PFSK-1 (cell line): ENCODE results near the gene HLA-DPA1.

Experiments used
- FOXP2 ChIP-seq: optimal IDR thresholded peaks from 2 replicates; pipeline ENCODE3; 2011; ENCODE audit warnings: borderline replicate concordance, control low read depth, inconsistent platforms; ENCODE audit not compliant: insufficient read depth; ENCODE audit errors: extremely low read length, extremely low read depth
- POLR2AphosphoS5 ChIP-seq: IDR thresholded peaks from 2 replicates; pipeline ENCODE4 v1.6.1; 2012; ENCODE audit warnings: low read depth, mild to moderate bottlenecking, control low read depth, low read length, moderate library complexity
- REST ChIP-seq, 2 experiments: IDR thresholded peaks; 2 replicates each; pipeline versions ENCODE4 v1.6.1 to v1.8.0; 2011 to 2012; ENCODE audit warnings: low read depth in 2 of 2, low read length in 2 of 2, control low read depth in 1 of 2, inconsistent platforms in 1 of 2, mild to moderate bottlenecking in 1 of 2, moderate library complexity in 1 of 2; ENCODE audit not compliant: insufficient read depth in 1 of 2
- SIN3A ChIP-seq: IDR thresholded peaks from 2 replicates; pipeline ENCODE4 v1.6.1; 2012; ENCODE audit warnings: mild to moderate bottlenecking, low read length, moderate library complexity, borderline replicate concordance; ENCODE audit not compliant: insufficient read depth
- TAF1 ChIP-seq: IDR thresholded peaks from 2 replicates; pipeline ENCODE4 v1.6.1; 2012; ENCODE audit warnings: low read length, control low read depth, borderline replicate concordance; ENCODE audit not compliant: insufficient read depth

The HLA-DPA1 gene

GRCh38 chr6:33030245-33030644 lies 43.2 kb downstream of the HLA-DPA1 start:
- TF ChIP-seq FOXP2 (no peak), REST (IDR thresholded peaks at IDR 0.05; ENCODE audit: insufficient read depth in 1 of 2, low read depth in 2 of 2, low read length in 2 of 2) (no peak), TAF1 (no peak), POLR2AphosphoS5 (no peak), SIN3A (no peak)

- TF ChIP-seq FOXP2: no peak
- TF ChIP-seq TAF1: no peak
- TF ChIP-seq POLR2AphosphoS5: no peak
- TF ChIP-seq REST (IDR thresholded peaks at IDR 0.05; ENCODE audit: insufficient read depth in 1 of 2, low read depth in 2 of 2, low read length in 2 of 2): no peak
- TF ChIP-seq SIN3A: no peak
These were observed 43.9 kb downstream of the HLA-DPA1 start for GRCh38 chr6:33029328-33030184.

GRCh38 chr6:33028220-33028849 lies 45.1 kb downstream of the HLA-DPA1 start:
- TF ChIP-seq FOXP2: no peak
- no peak for TF ChIP-seq REST (IDR thresholded peaks at IDR 0.05; ENCODE audit: insufficient read depth in 1 of 2, low read depth in 2 of 2, low read length in 2 of 2)
- no peak for TF ChIP-seq POLR2AphosphoS5
- no peak for TF ChIP-seq SIN3A
- no peak for TF ChIP-seq TAF1

GRCh38 chr6:33024521-33024920 lies 48.9 kb downstream of the HLA-DPA1 start:
- TF ChIP-seq SIN3A (no peak), TAF1 (no peak), FOXP2 (no peak), POLR2AphosphoS5 (no peak), REST (IDR thresholded peaks at IDR 0.05; ENCODE audit: insufficient read depth in 1 of 2, low read depth in 2 of 2, low read length in 2 of 2) (no peak)
